Small intestine (tissue), 7 donors: ENCODE data around the gene MORC2. TPM values are rescaled to one million over a fixed set of nuclear protein-coding genes. Genes with fewer than 3 reads are reported as not detected.

Source experiments
- DNase-seq, 2 donors: peaks; one replicate each; pipeline versions ENCODE4 v3.0.0 to v3.0.0-alpha.2; 2013
- FAIRE-seq: peaks from 2 replicates; lab custom pipeline; 2012; peaks lifted over from hg19 to GRCh38; lab: Jason Lieb, UNC
- H3K27ac ChIP-seq, 3 donors: one replicate each; pipeline ENCODE4 v1.5.1; 2013; ENCODE audit warnings: low read length in 2 of 3, mild to moderate bottlenecking in 2 of 3, control low read depth in 1 of 3, inconsistent platforms in 1 of 3, low read depth in 1 of 3, moderate library complexity in 1 of 3
- H3K27me3 ChIP-seq, 3 donors: one replicate each; pipeline ENCODE4 v1.6.1; 2013; ENCODE audit warnings: low read length in 3 of 3, inconsistent platforms in 1 of 3; ENCODE audit not compliant: control insufficient read depth in 3 of 3, insufficient read depth in 3 of 3
- H3K36me3 ChIP-seq, 3 donors: one replicate each; pipeline ENCODE4 v1.6.1; 2013; ENCODE audit warnings: low read length in 3 of 3, inconsistent platforms in 1 of 3, low read depth in 1 of 3, mild to moderate bottlenecking in 1 of 3, moderate library complexity in 1 of 3; ENCODE audit not compliant: control insufficient read depth in 3 of 3, insufficient read depth in 2 of 3
- H3K4me1 ChIP-seq, 3 donors: one replicate each; pipeline ENCODE4 v1.6.1; 2013; ENCODE audit warnings: low read length in 2 of 3, inconsistent platforms in 1 of 3, low read depth in 1 of 3, mild to moderate bottlenecking in 1 of 3, moderate library complexity in 1 of 3; ENCODE audit not compliant: control insufficient read depth in 3 of 3, insufficient read depth in 2 of 3
- H3K4me3 ChIP-seq, 3 donors: one replicate each; pipeline ENCODE4 v1.5.1; 2013; ENCODE audit warnings: low read length in 3 of 3, control low read depth in 1 of 3, inconsistent platforms in 1 of 3, low read depth in 1 of 3, mild to moderate bottlenecking in 1 of 3, moderate library complexity in 1 of 3
- H3K9me3 ChIP-seq, 2 donors: one replicate each; pipeline ENCODE4 v1.6.1; 2013; ENCODE audit warnings: low read depth in 1 of 2, low read length in 1 of 2; ENCODE audit not compliant: control insufficient read depth in 2 of 2, insufficient read depth in 1 of 2
- WGBS, 3 donors: extraction: QIAGEN DNeasy Blood & Tissue Kit; methylation state at CpG; one replicate each; pipeline ENCODE4 v1.1.7; 2013; 5-methylcytosine and 5-hydroxymethylcytosine counted together
- polyA plus RNA-seq, 4 donors: library from polyadenylated mRNA; stranded (reverse) in 3 of 4; unstranded in 1 of 4; fragments of 200-250 nt in 3 of 4; fragments of 120-200 nt in 1 of 4; gene quantifications; one replicate each; pipeline versions ENCODE4 v1.2.1 to v1.2.3, GENCODE V29; 2013
- donor health status: healthy with polysubstance abuse.
- donor health status: control.
- donor health status: control.
- donor health status: Bipolar disorder and iron deficiency.
- donor health status: healthy.

MORC2 gene
- polyA plus RNA-seq, 4 donors = 13.6 to 28.4 (median 20.1) TPM

GRCh38 chr22:30876915-30877553, 91.5 kb downstream of the MORC2 start:
- FAIRE-seq (no peak), DNase-seq (no peak)

GRCh38 chr22:30876221-30876751, 92.3 kb downstream of the MORC2 start:
- DNase-seq (no peak), FAIRE-seq (no peak)
- 87 to 92% (median 87%) methylated on average over 9 of the region's 9 CpGs for WGBS, 3 donors
- no peak overlapping the region for H3K4me3 ChIP-seq
- no peaks in the 10 kb centered on the region for H3K9me3 ChIP-seq
- no peaks in the 10 kb centered on the region for H3K27me3 ChIP-seq
- H3K27ac ChIP-seq = no peak overlapping the region
- H3K36me3 ChIP-seq = peaks cover 0 to 10% (median 0%) of the 10 kb centered on the region in 3 donors
- peaks cover 0 to 38% (median 0%) of the 10 kb centered on the region in 3 donors for H3K4me1 ChIP-seq

More at GRCh38 chr22:30876915-30877553, 91.5 kb downstream of the MORC2 start:
- Histone ChIP-seq H3K9me3 (no peaks in the 10 kb centered on the region), H3K4me3 (no peak overlapping the region), H3K27me3 (no peaks in the 10 kb centered on the region), H3K4me1 (peaks cover 0 to 46% (median 0%) of the 10 kb centered on the region in 3 donors), H3K36me3 (peaks cover 0 to 10% (median 0%) of the 10 kb centered on the region in 3 donors), H3K27ac (no peak overlapping the region)
- 66 to 77% (median 71%) methylated on average over 9 of the region's 9 CpGs for WGBS, 3 donors

GRCh38 chr22:30875481-30876215, 92.9 kb downstream of the MORC2 start:
- DNase-seq (no peak), FAIRE-seq (no peak)
- peaks cover 0 to 13% (median 0%) of the 10 kb centered on the region in 3 donors for H3K36me3 ChIP-seq
- 83 to 89% (median 85%) methylated on average over 17 of the region's 17 CpGs for WGBS, 3 donors
- H3K27me3 ChIP-seq = no peaks in the 10 kb centered on the region
- no peak overlapping the region for H3K4me3 ChIP-seq
- H3K4me1 ChIP-seq = peaks cover 0 to 32% (median 0%) of the 10 kb centered on the region in 3 donors
- no peak overlapping the region for H3K27ac ChIP-seq
- no peaks in the 10 kb centered on the region for H3K9me3 ChIP-seq

Other genes starting within 250 kb of the MORC2 start
- gene TUG1, start 491 bp upstream of the MORC2 start, polyA plus RNA-seq = 100 to 1,000 TPM in 1 of 4 donors, 10 to 100 TPM in 3; 20.8 to 130 (median 28.8) TPM
- 10 to 100 TPM in 3 of 4 donors, 1 to 10 TPM in 1; 7.8 to 74.8 (median 44.2) TPM for gene SMTN, start 112.5 kb upstream of the MORC2 start, polyA plus RNA-seq
- 100 to 1,000 TPM in 1 of 4 donors, 10 to 100 TPM in 3; 14.8 to 163 (median 69.2) TPM for gene SELENOM, start 138.8 kb upstream of the MORC2 start, polyA plus RNA-seq
- 10 to 100 TPM; 12.2 to 93.7 (median 48.0) TPM for gene INPP5J, start 154.2 kb upstream of the MORC2 start, polyA plus RNA-seq
- 1 to 10 TPM in 1 of 4 donors, under 1 TPM in 1, not detected in 2; 0.01 to 4.2 TPM for gene PLA2G3, start 171.7 kb upstream of the MORC2 start, polyA plus RNA-seq
- gene RNF185, start 191.4 kb upstream of the MORC2 start, polyA plus RNA-seq = 10 to 100 TPM; 18.3 to 54.7 (median 32.8) TPM
- 10 to 100 TPM; 15.7 to 52.7 (median 29.1) TPM for gene LIMK2, start 243.5 kb upstream of the MORC2 start, polyA plus RNA-seq